A673 (cell line): ENCODE results near the gene KBTBD13. TPM values are rescaled to one million over a fixed set of nuclear protein-coding genes. Genes with fewer than 3 reads are reported as not detected.
"Not testable (repeated sequence)": the region's sequence is repeated elsewhere in the genome, so short reads cannot be mapped to it uniquely, and the experiment has no call there.

ENCODE experiments used
- BruUV-seq: library from RNA; stranded (reverse); fragments of 400-500 nt; replicated peaks from 2 replicates; lab custom pipeline; 2021; lab: Mats Ljungman, UMichigan
- CTCF ChIA-PET: fragments of 300-600 bp; sonication (Branson Sonifier 250); formaldehyde crosslinking; loops from one replicate; lab custom pipeline; 2022; ENCODE audit warnings: antibody characterized with exemption; lab: Charles Lee
- POLR2A ChIA-PET: fragments of 300-600 bp; sonication (Branson Sonifier 250); formaldehyde crosslinking; loops from one replicate; lab custom pipeline; 2022; ENCODE audit warnings: antibody characterized with exemption; ENCODE audit not compliant: low non-redundant PET; lab: Charles Lee
- DNase-seq: peaks from one replicate; pipeline ENCODE4 v3.0.0-alpha.2; 2015; ENCODE audit warnings: low spot score
- H3K27ac ChIP-seq: fragments of 200-600 bp; sonication (generic); 2 replicates; pipeline ENCODE4 v1.5.1; 2016; ENCODE audit warnings: mixed run types, low read depth, mild to moderate bottlenecking, mixed read lengths, antibody characterized with exemption, low read length; ENCODE audit not compliant: poor library complexity, severe bottlenecking
- H3K27me3 ChIP-seq: fragments of 200-600 bp; sonication (generic); replicated peaks from 2 replicates; pipeline ENCODE4 v1.6.1; 2017; ENCODE audit warnings: mixed run types, low read depth, mild to moderate bottlenecking, mixed read lengths, antibody characterized with exemption, low read length; ENCODE audit not compliant: insufficient read depth, poor library complexity
- H3K36me3 ChIP-seq: fragments of 200-600 bp; sonication (generic); 2 replicates; pipeline ENCODE4 v1.6.1; 2016; ENCODE audit warnings: mixed run types, mild to moderate bottlenecking, mixed read lengths, antibody characterized with exemption, low read length; ENCODE audit not compliant: insufficient read depth, poor library complexity, severe bottlenecking
- H3K4me1 ChIP-seq: fragments of 200-600 bp; sonication (generic); 2 replicates; pipeline ENCODE4 v1.6.1; 2017; ENCODE audit warnings: mixed run types, mild to moderate bottlenecking, mixed read lengths, antibody characterized with exemption, low read length; ENCODE audit not compliant: insufficient read depth, poor library complexity, severe bottlenecking
- H3K4me3 ChIP-seq: fragments of 200-600 bp; sonication (generic); 2 replicates; pipeline ENCODE4 v1.5.1; 2016; ENCODE audit warnings: low read depth, mixed run types, mild to moderate bottlenecking, mixed read lengths, low read length; ENCODE audit not compliant: poor library complexity, severe bottlenecking
- H3K9me3 ChIP-seq: fragments of 200-600 bp; sonication (generic); 2 replicates; pipeline ENCODE4 v1.6.1; 2016; ENCODE audit warnings: mixed run types, low read depth, mild to moderate bottlenecking, mixed read lengths, antibody characterized with exemption, low read length; ENCODE audit not compliant: poor library complexity, severe bottlenecking
- CTCF ChIP-seq: fragments of 300-800, 200-600 bp; sonication (generic); conservative IDR thresholded peaks from 2 replicates; pipeline ENCODE4 v1.5.1; 2017; ENCODE audit warnings: low read depth, mild to moderate bottlenecking, antibody characterized with exemption, low read length, moderate library complexity, mixed read lengths
- EZH2 ChIP-seq: fragments of 200-600 bp; sonication (generic); IDR thresholded peaks from 2 replicates; pipeline ENCODE4 v1.6.1; 2017; ENCODE audit warnings: borderline replicate concordance, low read depth, mild to moderate bottlenecking, mixed read lengths, antibody characterized with exemption, low read length; ENCODE audit not compliant: poor library complexity, severe bottlenecking
- intact Hi-C: fragments of 100-400 bp; cut with micrococcal nuclease; formaldehyde crosslinking; loops from one replicate; pipeline ENCODE4 v1.10.0; 2022; ENCODE audit not compliant: unreplicated experiment
- total RNA-seq: library from RNA; stranded (reverse); gene quantifications from 2 replicates; pipeline ENCODE4 v1.2.3, GENCODE V29; 2021

Gene KBTBD13
- total RNA-seq, 1 experiment from 2014 or later = not detected

GRCh38 chr15:65096481-65097385, 20.2 kb downstream of the KBTBD13 start:
- Histone ChIP-seq H3K4me3 (no peak overlapping the region), H3K27ac (no peak overlapping the region), H3K27me3 (no peaks in the 10 kb centered on the region), H3K9me3 (no peaks in the 10 kb centered on the region), H3K4me1 (no peaks in the 10 kb centered on the region), H3K36me3 (peaks cover 5% of the 10 kb centered on the region)
- BruUV-seq = no TSS peak
- intact Hi-C loops = no loop called here
- POLR2A ChIA-PET = no interaction called here
- CTCF ChIA-PET = no interaction called here
- TF ChIP-seq CTCF (no peak), EZH2 (no peak)
- no peak for DNase-seq

- Histone ChIP-seq H3K4me1 (no peaks in the 10 kb centered on the region), H3K4me3 (no peak overlapping the region), H3K27me3 (no peaks in the 10 kb centered on the region), H3K27ac (no peak overlapping the region), H3K9me3 (no peaks in the 10 kb centered on the region), H3K36me3 (peaks cover 5% of the 10 kb centered on the region)
- ChIA-PET CTCF (no interaction called here), POLR2A (no interaction called here)
- intact Hi-C loops = no loop called here
- no peak for DNase-seq
- TF ChIP-seq CTCF (no peak), EZH2 (no peak)
- no TSS peak for BruUV-seq
Measured at GRCh38 chr15:65097651-65098263, 21.2 kb downstream of the KBTBD13 start.

- POLR2A ChIA-PET = no interaction called here
- Histone ChIP-seq H3K27ac (no peak overlapping the region), H3K36me3 (peaks cover 5% of the 10 kb centered on the region), H3K27me3 (no peaks in the 10 kb centered on the region), H3K9me3 (no peaks in the 10 kb centered on the region), H3K4me1 (no peaks in the 10 kb centered on the region), H3K4me3 (no peak overlapping the region)
- DNase-seq = no peak
- intact Hi-C loops = no loop called here
- BruUV-seq = no TSS peak
- CTCF ChIA-PET = interaction anchor here (0.7 kb wide), 1 partner anchor 33 kb away, joined by 5 read pairs; no protein-coding TSS in a partner anchor
- TF ChIP-seq EZH2 (no peak), CTCF (no peak)
Measured at GRCh38 chr15:65099336-65099735, 22.8 kb downstream of the KBTBD13 start.

GRCh38 chr15:65099801-65100200, 23.3 kb downstream of the KBTBD13 start:
- POLR2A ChIA-PET, H3K9me3 ChIP-seq, H3K36me3 ChIP-seq, H3K27me3 ChIP-seq, BruUV-seq, DNase-seq, H3K4me1 ChIP-seq, H3K4me3 ChIP-seq, CTCF ChIA-PET, H3K27ac ChIP-seq, intact Hi-C loops: not testable (repeated sequence)
